Right hindlimb (tissue), 1 donor: ENCODE data around the gene USP38.
"Not testable (repeated sequence)": the region's sequence is repeated elsewhere in the genome, so short reads cannot be mapped to it uniquely, and the experiment has no call there.

Source experiments
- DNase-seq: peaks from one replicate; pipeline ENCODE4 v3.0.0-alpha.2; 2018

The USP38 gene

GRCh38 chr4:143267690-143268089, 83.0 kb downstream of the USP38 start:
- not testable (repeated sequence) for DNase-seq

- no peak for DNase-seq
Observed at GRCh38 chr4:143270256-143270838, 85.6 kb downstream of the USP38 start.
